Calu3 (cell line): Measurements from ENCODE around the gene GGN. TPM values are rescaled to one million over a fixed set of nuclear protein-coding genes. Genes with fewer than 3 reads are reported as not detected.
"Not testable (repeated sequence)": the region's sequence is repeated elsewhere in the genome, so short reads cannot be mapped to it uniquely, and the experiment has no call there.

Experiments used
- BruUV-seq: library from RNA; stranded (reverse); fragments of 400-500 nt; replicated peaks from 2 replicates; lab custom pipeline; 2021; lab: Mats Ljungman, UMichigan
- CTCF ChIA-PET: fragments of 300-600 bp; sonication (Branson Sonifier 250); formaldehyde crosslinking; loops from one replicate; lab custom pipeline; 2022; ENCODE audit warnings: antibody characterized with exemption; lab: Charles Lee
- DNase-seq: peaks from one replicate; pipeline ENCODE4 v3.0.0; 2022
- H3K27ac Mint-ChIP-seq: one replicate; pipeline ENCODE4 v1.8.0; 2022; ENCODE audit warnings: mixed read lengths; ENCODE audit not compliant: unreplicated experiment
- H3K27me3 Mint-ChIP-seq: one replicate; pipeline ENCODE4 v1.8.0; 2022; ENCODE audit warnings: mixed read lengths; ENCODE audit not compliant: unreplicated experiment
- H3K36me3 Mint-ChIP-seq: one replicate; pipeline ENCODE4 v1.8.0; 2022; ENCODE audit warnings: mild to moderate bottlenecking, moderate library complexity, mixed read lengths; ENCODE audit not compliant: insufficient read depth, unreplicated experiment
- H3K4me1 Mint-ChIP-seq: one replicate; pipeline ENCODE4 v1.8.0; 2022; ENCODE audit warnings: mild to moderate bottlenecking, low read depth, mixed read lengths; ENCODE audit not compliant: unreplicated experiment
- H3K4me3 Mint-ChIP-seq: one replicate; pipeline ENCODE4 v1.8.0; 2022; ENCODE audit warnings: mild to moderate bottlenecking, low read depth, moderate library complexity, mixed read lengths; ENCODE audit not compliant: unreplicated experiment
- H3K9me3 Mint-ChIP-seq: one replicate; pipeline ENCODE4 v1.8.0; 2022; ENCODE audit warnings: low read depth, mixed read lengths; ENCODE audit not compliant: unreplicated experiment
- intact Hi-C: fragments of 100-400 bp; cut with micrococcal nuclease; formaldehyde crosslinking; loops from one replicate; pipeline ENCODE4 v1.10.0; 2022; ENCODE audit not compliant: unreplicated experiment
- total RNA-seq: library from RNA; stranded (reverse); gene quantifications from 2 replicates; pipeline ENCODE4 v1.2.3, GENCODE V29; 2022
- TF ChIP-seq, protein P1 (sequence below): fragments of 200-600 bp; IDR thresholded peaks from one replicate; pipeline ENCODE4 v1.8.0; 2022; ENCODE audit warnings: antibody characterized with exemption; ENCODE audit not compliant: unreplicated experiment

The GGN gene
- total RNA-seq, 1 experiment from 2014 or later = 0.40 TPM

DNA sequence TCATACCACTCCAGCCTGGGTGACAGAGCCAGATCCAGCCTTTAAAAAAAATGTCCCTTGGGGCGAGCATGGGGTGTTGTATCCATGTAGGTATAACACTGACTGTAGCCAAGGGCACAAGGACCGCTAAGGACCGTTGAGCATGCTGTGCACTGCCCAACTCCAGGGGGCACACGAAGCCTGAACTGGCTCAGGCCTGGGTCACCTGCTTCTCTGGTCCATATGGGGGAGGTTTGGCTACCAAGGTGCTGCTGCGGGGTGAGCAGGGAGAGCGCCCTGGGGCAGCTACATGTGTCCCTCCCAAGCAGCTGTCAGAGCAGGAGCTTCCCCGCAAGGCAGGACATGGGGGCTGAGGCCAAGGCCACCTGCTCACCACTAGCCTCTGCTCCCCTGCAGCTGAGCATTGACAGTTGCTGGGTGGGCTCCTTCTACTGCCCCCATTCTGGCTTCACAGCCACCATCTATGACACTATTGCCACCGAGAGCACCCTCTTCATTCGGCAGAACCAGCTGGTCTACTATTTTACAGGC lies 35.9 kb downstream of the GGN start:
- TF ChIP-seq, protein P1, sequence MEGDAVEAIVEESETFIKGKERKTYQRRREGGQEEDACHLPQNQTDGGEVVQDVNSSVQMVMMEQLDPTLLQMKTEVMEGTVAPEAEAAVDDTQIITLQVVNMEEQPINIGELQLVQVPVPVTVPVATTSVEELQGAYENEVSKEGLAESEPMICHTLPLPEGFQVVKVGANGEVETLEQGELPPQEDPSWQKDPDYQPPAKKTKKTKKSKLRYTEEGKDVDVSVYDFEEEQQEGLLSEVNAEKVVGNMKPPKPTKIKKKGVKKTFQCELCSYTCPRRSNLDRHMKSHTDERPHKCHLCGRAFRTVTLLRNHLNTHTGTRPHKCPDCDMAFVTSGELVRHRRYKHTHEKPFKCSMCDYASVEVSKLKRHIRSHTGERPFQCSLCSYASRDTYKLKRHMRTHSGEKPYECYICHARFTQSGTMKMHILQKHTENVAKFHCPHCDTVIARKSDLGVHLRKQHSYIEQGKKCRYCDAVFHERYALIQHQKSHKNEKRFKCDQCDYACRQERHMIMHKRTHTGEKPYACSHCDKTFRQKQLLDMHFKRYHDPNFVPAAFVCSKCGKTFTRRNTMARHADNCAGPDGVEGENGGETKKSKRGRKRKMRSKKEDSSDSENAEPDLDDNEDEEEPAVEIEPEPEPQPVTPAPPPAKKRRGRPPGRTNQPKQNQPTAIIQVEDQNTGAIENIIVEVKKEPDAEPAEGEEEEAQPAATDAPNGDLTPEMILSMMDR = no peak
- no TSS peak for BruUV-seq
- Mint-ChIP-seq H3K36me3 (no peaks in the 10 kb centered on the region), H3K9me3 (no peaks in the 10 kb centered on the region), H3K4me3 (no peak overlapping the region), H3K27me3 (peaks cover 45% of the 10 kb centered on the region), H3K4me1 (no peaks in the 10 kb centered on the region), H3K27ac (no peak overlapping the region)
- intact Hi-C loops = no loop called here
- no peak for DNase-seq
- CTCF ChIA-PET = interaction anchor here (1.0 to 1.6 kb wide), 2 partner anchors 22 to 75 kb away, joined by 3 read pairs; partner anchors contain the start of gene PSMD8

GRCh38 chr19:38350883-38351282 lies 37.0 kb downstream of the GGN start:
- TF ChIP-seq, protein P1 = no peak

DNA sequence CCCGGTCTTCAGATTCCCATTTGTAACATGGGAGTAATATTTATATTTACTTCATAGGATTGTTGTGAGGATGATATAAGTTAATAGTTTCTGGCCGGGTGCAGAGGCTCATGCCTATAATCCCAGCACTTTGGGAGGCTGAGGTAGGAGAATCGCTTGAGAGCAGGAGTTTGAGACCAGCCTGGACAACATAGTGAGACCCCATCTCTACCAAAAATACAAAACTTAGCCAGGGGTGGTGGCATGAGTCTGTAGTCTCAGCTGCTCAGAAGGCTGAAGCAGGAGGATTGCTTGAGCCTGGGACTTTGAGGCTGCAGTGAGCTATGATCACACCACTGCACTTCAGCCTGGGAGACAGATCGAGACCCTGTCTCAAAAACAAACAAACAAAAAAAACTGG lies 41.0 kb downstream of the GGN start:
- no peaks in the 10 kb centered on the region for H3K36me3 Mint-ChIP-seq
- intact Hi-C loops = no loop called here
- TF ChIP-seq, protein P1 = no peak
- peaks cover 3% of the 10 kb centered on the region for H3K27me3 Mint-ChIP-seq
- no peaks in the 10 kb centered on the region for H3K4me1 Mint-ChIP-seq
- H3K9me3 Mint-ChIP-seq = no peaks in the 10 kb centered on the region
- no TSS peak for BruUV-seq
- no peak overlapping the region for H3K4me3 Mint-ChIP-seq
- H3K27ac Mint-ChIP-seq = no peak overlapping the region
- CTCF ChIA-PET = interaction anchor here (0.7 kb wide), 1 partner anchor 121 kb away, joined by 3 read pairs; no protein-coding TSS in a partner anchor
- DNase-seq = no peak

More at GRCh38 chr19:38350883-38351282, 37.0 kb downstream of the GGN start:
- Mint-ChIP-seq H3K27me3 (peaks cover 35% of the 10 kb centered on the region), H3K36me3 (no peaks in the 10 kb centered on the region), H3K4me1 (no peaks in the 10 kb centered on the region), H3K9me3 (no peaks in the 10 kb centered on the region), H3K27ac (no peak overlapping the region), H3K4me3 (no peak overlapping the region)
- CTCF ChIA-PET = interaction anchor here (1.0 kb wide), 1 partner anchor 74 kb away, joined by 3 read pairs; no protein-coding TSS in a partner anchor
- no peak for DNase-seq
- intact Hi-C loops = no loop called here
- BruUV-seq = no TSS peak

GRCh38 chr19:38340927-38341326 lies 46.9 kb downstream of the GGN start:
- no TSS peak for BruUV-seq
- Mint-ChIP-seq H3K27ac (no peak overlapping the region), H3K4me1 (peaks cover 19% of the 10 kb centered on the region), H3K9me3 (no peaks in the 10 kb centered on the region), H3K36me3 (peaks cover 14% of the 10 kb centered on the region), H3K27me3 (no peaks in the 10 kb centered on the region), H3K4me3 (no peak overlapping the region)
- TF ChIP-seq, protein P1 = no peak
- DNase-seq = no peak
- intact Hi-C loops = no loop called here
- CTCF ChIA-PET = no interaction called here

- H3K27me3 Mint-ChIP-seq, BruUV-seq, H3K4me3 Mint-ChIP-seq, DNase-seq, H3K9me3 Mint-ChIP-seq, H3K27ac Mint-ChIP-seq, intact Hi-C loops, CTCF ChIA-PET: not testable (repeated sequence)
- H3K36me3 Mint-ChIP-seq = peaks cover 21% of the 10 kb centered on the region
- H3K4me1 Mint-ChIP-seq = peaks cover 19% of the 10 kb centered on the region
These were observed 48.8 kb downstream of the GGN start for GRCh38 chr19:38339011-38339410.
